Measurements from ENCODE around the gene CYS1.

DNA sequence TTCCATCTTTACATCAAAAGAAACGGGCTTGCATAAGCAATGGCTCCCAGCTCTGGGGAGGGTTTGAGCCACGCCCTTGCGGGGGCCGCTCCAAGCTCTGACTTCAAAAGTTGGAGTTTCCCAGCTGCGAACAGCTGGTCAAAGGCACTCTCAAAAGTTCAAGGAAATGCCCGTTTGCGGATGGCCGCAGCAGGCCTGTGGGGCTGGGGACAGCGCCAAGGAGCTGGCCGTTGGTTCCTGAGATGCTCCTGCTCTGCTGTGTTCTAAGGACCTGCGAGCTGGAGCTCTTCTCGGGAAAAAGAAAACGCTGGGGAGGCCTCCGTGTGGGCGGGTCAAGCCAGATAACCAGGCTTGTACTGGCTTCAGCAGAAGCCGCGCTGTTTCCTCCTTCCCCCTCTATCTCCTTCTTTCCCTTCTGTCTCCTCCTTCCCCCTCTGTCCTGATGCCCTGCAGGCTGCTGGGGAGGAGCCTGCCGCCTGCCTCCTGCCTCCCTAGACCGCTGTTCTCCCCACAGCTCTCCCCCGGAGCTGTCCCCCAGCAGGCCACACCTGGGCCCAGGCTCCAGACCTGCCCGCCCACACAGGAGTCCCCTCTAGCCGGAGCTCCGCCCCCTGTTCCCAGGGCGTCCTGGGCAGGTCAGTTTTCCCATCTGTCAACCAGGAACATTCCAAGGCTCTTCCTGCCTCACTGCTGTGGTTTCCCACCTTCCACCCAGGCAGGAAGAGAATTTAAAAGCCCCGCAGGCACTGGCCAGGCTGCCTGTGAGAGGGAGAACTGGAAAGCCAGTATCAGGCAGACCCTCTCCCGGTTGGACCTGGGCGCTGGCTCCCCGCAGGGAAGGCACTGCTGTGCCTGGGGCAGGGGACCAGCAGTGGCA, 22.7 kb downstream of the CYS1 start:
- TF ChIP-seq, protein P1, sequence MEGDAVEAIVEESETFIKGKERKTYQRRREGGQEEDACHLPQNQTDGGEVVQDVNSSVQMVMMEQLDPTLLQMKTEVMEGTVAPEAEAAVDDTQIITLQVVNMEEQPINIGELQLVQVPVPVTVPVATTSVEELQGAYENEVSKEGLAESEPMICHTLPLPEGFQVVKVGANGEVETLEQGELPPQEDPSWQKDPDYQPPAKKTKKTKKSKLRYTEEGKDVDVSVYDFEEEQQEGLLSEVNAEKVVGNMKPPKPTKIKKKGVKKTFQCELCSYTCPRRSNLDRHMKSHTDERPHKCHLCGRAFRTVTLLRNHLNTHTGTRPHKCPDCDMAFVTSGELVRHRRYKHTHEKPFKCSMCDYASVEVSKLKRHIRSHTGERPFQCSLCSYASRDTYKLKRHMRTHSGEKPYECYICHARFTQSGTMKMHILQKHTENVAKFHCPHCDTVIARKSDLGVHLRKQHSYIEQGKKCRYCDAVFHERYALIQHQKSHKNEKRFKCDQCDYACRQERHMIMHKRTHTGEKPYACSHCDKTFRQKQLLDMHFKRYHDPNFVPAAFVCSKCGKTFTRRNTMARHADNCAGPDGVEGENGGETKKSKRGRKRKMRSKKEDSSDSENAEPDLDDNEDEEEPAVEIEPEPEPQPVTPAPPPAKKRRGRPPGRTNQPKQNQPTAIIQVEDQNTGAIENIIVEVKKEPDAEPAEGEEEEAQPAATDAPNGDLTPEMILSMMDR (IDR thresholded peaks at IDR 0.05): no peak
- TF ChIP-seq POLR2A (IDR thresholded peaks at IDR 0.05): no peak
